ENCODE data around the gene CFB. TPM values are rescaled to one million over a fixed set of nuclear protein-coding genes. Genes with fewer than 3 reads are reported as not detected.
"Not testable (repeated sequence)": the region's sequence is repeated elsewhere in the genome, so short reads cannot be mapped to it uniquely, and the experiment has no call there.

Gene CFB
- total and polyA plus RNA-seq, 5 donors from 2014 or later, result 0.64 to 1.9 (median 1.5) TPM

DNA sequence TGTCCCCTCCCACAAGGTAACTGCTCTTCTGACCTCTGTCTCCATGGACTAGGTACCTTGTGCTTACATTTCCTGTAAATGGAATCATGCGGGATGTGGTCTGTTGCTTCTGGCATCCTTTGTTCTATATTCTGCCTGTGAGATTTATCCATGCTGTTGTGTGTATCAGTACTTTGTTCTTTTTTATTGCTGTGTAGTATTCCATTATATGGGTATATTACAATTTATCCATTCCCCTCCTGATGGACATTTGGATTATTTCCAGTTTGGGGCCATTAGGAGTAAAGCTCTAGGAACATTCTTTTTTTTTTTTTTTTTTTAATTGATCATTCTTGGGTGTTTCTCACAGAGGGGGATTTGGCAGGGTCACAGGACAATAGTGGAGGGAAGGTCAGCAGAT, 14.9 kb upstream of the CFB start:
- Histone ChIP-seq H3K4me1 (ENCODE audit: control insufficient read depth, insufficient read depth, low read length, poor library complexity, severe bottlenecking) (no peaks in the 10 kb centered on the region), H3K4me3 (ENCODE audit: low read depth, low read length) (no peak overlapping the region), H3K36me3 (ENCODE audit: control insufficient read depth, insufficient read depth, low read length) (no peaks in the 10 kb centered on the region), H3K27ac (ENCODE audit: insufficient read depth, low read length, poor library complexity, severe bottlenecking) (no peak overlapping the region), H3K27me3 (ENCODE audit: control insufficient read depth, insufficient read depth, low read length) (no peaks in the 10 kb centered on the region), H3K9me3 (ENCODE audit: control insufficient read depth in 2 of 2, low read length in 2 of 2) (no peaks in the 10 kb centered on the region)
- Mint-ChIP-seq H3K4me1 (peaks cover 0 to 2% (median 0%) of the 10 kb centered on the region in 4 donors), H3K4me3 (no peak overlapping the region), H3K27ac (no peak overlapping the region), H3K27me3 (peaks cover 4% of the 10 kb centered on the region), H3K36me3 (no peaks in the 10 kb centered on the region), H3K9me3 (no peaks in the 10 kb centered on the region)
- DNase-seq (no peak), ATAC-seq (ENCODE audit: low read depth in 2 of 2) (no peak)

DNA sequence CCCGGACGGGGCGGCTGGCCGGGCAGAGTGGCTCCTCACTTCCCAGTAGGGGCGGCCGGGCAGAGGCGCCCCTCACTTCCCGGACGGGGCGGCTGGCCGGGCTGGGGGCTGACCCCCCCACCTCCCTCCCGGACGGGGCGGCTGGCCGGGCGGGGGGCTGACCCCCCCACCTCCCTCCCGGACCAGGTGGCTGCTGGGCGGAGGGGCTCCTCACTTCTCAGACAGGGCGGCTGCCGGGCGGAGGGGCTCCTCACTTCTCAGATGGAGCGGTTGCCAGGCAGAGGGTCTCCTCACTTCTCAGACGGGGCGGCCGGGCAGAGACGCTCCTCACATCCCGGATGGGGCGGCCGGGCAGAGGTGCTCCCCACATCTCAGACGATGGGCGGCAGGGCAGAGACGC, 13.8 kb upstream of the CFB start:
- ATAC-seq (ENCODE audit: low read depth in 2 of 2); H3K4me1 ChIP-seq (ENCODE audit: control insufficient read depth, insufficient read depth, low read length, poor library complexity, severe bottlenecking); H3K36me3 Mint-ChIP-seq; H3K27me3 ChIP-seq (ENCODE audit: control insufficient read depth, insufficient read depth, low read length); H3K27ac ChIP-seq (ENCODE audit: insufficient read depth, low read length, poor library complexity, severe bottlenecking); H3K4me3 Mint-ChIP-seq; H3K36me3 ChIP-seq (ENCODE audit: control insufficient read depth, insufficient read depth, low read length); H3K4me3 ChIP-seq (ENCODE audit: low read depth, low read length); H3K27me3 Mint-ChIP-seq; DNase-seq; H3K27ac Mint-ChIP-seq; H3K4me1 Mint-ChIP-seq; H3K9me3 ChIP-seq (ENCODE audit: control insufficient read depth in 2 of 2, low read length in 2 of 2); H3K9me3 Mint-ChIP-seq: not testable (repeated sequence)

DNA sequence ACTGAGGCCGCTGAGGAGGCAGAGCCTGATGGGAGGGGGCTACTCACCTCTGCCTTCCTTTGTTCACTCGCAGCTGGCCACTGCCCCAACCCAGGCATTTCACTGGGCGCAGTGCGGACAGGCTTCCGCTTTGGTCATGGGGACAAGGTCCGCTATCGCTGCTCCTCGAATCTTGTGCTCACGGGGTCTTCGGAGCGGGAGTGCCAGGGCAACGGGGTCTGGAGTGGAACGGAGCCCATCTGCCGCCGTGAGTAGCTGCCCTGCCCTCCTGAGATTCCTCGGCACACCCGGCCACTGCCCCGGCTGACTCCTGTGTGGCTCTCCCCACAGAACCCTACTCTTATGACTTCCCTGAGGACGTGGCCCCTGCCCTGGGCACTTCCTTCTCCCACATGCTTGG, 12.4 kb upstream of the CFB start:
- Histone ChIP-seq H3K4me3 (ENCODE audit: low read depth, low read length) (no peak overlapping the region), H3K27ac (ENCODE audit: insufficient read depth, low read length, poor library complexity, severe bottlenecking) (no peak overlapping the region), H3K4me1 (ENCODE audit: control insufficient read depth, insufficient read depth, low read length, poor library complexity, severe bottlenecking) (no peaks in the 10 kb centered on the region), H3K27me3 (ENCODE audit: control insufficient read depth, insufficient read depth, low read length) (no peaks in the 10 kb centered on the region), H3K9me3 (ENCODE audit: control insufficient read depth in 2 of 2, low read length in 2 of 2) (no peaks in the 10 kb centered on the region), H3K36me3 (ENCODE audit: control insufficient read depth, insufficient read depth, low read length) (no peaks in the 10 kb centered on the region)
- DNase-seq (no peak), ATAC-seq (ENCODE audit: low read depth in 2 of 2) (no peak)
- Mint-ChIP-seq H3K4me3 (no peak overlapping the region), H3K9me3 (no peaks in the 10 kb centered on the region), H3K27me3 (peaks cover 8% of the 10 kb centered on the region), H3K27ac (no peak overlapping the region), H3K36me3 (no peaks in the 10 kb centered on the region), H3K4me1 (peaks cover 0 to 2% (median 0%) of the 10 kb centered on the region in 4 donors)

DNA sequence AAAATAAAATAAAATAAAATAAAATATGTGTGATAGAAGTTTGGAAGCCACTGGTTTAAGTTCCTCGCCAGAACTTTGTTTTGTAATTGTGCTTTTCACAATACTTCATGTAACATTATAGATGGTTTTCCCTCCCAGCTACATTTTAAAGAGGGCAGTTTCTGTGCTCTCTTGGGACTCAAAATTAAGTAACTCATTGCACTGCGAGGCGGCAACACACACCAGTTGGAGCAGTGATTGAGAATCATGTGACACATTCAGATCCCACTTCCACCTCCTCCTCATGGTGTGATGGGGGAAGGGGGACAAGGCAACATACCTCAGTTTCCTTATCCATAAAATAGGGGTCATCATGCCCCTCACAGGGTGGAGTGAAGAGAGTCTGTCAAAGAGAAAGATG, 10.9 kb upstream of the CFB start:
- H3K4me1 Mint-ChIP-seq, result peaks cover 0 to 2% (median 0%) of the 10 kb centered on the region in 4 donors
- H3K36me3 Mint-ChIP-seq, result no peaks in the 10 kb centered on the region
- peaks cover 12% of the 10 kb centered on the region for H3K27me3 Mint-ChIP-seq
- ATAC-seq (ENCODE audit: low read depth in 2 of 2) (no peak), DNase-seq (no peak)
- H3K9me3 Mint-ChIP-seq, result no peaks in the 10 kb centered on the region
- Histone ChIP-seq H3K4me1 (ENCODE audit: control insufficient read depth, insufficient read depth, low read length, poor library complexity, severe bottlenecking) (no peaks in the 10 kb centered on the region), H3K36me3 (ENCODE audit: control insufficient read depth, insufficient read depth, low read length) (no peaks in the 10 kb centered on the region), H3K27ac (ENCODE audit: insufficient read depth, low read length, poor library complexity, severe bottlenecking) (no peak overlapping the region), H3K9me3 (ENCODE audit: control insufficient read depth in 2 of 2, low read length in 2 of 2) (no peaks in the 10 kb centered on the region), H3K27me3 (ENCODE audit: control insufficient read depth, insufficient read depth, low read length) (no peaks in the 10 kb centered on the region), H3K4me3 (ENCODE audit: low read depth, low read length) (no peak overlapping the region)
- no peak overlapping the region for H3K4me3 Mint-ChIP-seq
- H3K27ac Mint-ChIP-seq, result no peak overlapping the region

DNA sequence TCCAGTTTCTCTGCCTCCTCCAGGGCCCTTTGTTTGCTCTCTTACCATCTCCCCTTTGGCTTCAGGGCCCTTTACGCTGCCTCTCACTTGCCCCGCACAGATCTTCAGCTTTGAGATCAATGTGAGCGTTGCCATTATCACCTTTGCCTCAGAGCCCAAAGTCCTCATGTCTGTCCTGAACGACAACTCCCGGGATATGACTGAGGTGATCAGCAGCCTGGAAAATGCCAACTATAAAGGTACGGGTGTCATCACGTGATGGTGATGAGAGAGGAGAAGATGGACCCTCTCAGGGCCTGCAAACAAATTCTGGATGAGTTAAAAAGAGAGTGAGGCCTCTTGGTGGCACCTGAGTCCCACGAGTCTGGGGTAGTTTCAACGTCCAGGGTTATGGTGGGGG, 10.1 kb upstream of the CFB start:
- Mint-ChIP-seq H3K4me3 (no peak overlapping the region), H3K4me1 (peaks cover 0 to 2% (median 0%) of the 10 kb centered on the region in 4 donors), H3K27me3 (peaks cover 16% of the 10 kb centered on the region), H3K27ac (peak overlapping the region in 1 of 3 donors; percentile 36), H3K36me3 (no peaks in the 10 kb centered on the region), H3K9me3 (no peaks in the 10 kb centered on the region)
- Histone ChIP-seq H3K4me1 (ENCODE audit: control insufficient read depth, insufficient read depth, low read length, poor library complexity, severe bottlenecking) (no peaks in the 10 kb centered on the region), H3K4me3 (ENCODE audit: low read depth, low read length) (no peak overlapping the region), H3K27ac (ENCODE audit: insufficient read depth, low read length, poor library complexity, severe bottlenecking) (no peak overlapping the region), H3K36me3 (ENCODE audit: control insufficient read depth, insufficient read depth, low read length) (no peaks in the 10 kb centered on the region), H3K27me3 (ENCODE audit: control insufficient read depth, insufficient read depth, low read length) (no peaks in the 10 kb centered on the region), H3K9me3 (ENCODE audit: control insufficient read depth in 2 of 2, low read length in 2 of 2) (no peaks in the 10 kb centered on the region)
- DNase-seq (no peak), ATAC-seq (ENCODE audit: low read depth in 2 of 2) (no peak)

DNA sequence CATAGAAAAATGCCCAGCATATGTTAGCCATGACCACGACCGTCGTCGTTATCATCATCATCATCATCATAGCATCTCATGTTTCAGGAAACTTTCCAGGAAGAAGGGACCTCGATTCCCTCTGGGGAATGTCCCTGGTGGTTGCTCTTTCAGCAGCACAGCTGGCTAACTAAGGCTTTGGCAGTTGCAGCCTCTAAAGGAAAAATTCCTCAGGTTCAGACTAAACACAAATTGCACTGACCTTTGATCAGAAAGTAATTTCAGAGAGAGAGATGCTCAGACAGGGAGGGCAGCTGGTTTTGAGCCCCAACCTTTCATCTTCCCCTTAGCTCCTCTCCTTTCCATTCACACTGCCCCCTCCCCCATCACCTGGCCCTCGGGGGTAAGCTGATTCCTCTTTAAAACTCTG, 5.6 kb upstream of the CFB start:
- Mint-ChIP-seq H3K9me3 (peaks cover 0 to 2% (median 0%) of the 10 kb centered on the region in 7 donors), H3K27ac (peak overlapping the region in 1 of 3 donors; percentile 1), H3K4me3 (no peak overlapping the region), H3K27me3 (peaks cover 25% of the 10 kb centered on the region), H3K36me3 (no peaks in the 10 kb centered on the region), H3K4me1 (no peaks in the 10 kb centered on the region)
- Histone ChIP-seq H3K27ac (ENCODE audit: insufficient read depth, low read length, poor library complexity, severe bottlenecking) (no peak overlapping the region), H3K36me3 (ENCODE audit: control insufficient read depth, insufficient read depth, low read length) (no peaks in the 10 kb centered on the region), H3K9me3 (ENCODE audit: control insufficient read depth in 2 of 2, low read length in 2 of 2) (no peaks in the 10 kb centered on the region), H3K27me3 (ENCODE audit: control insufficient read depth, insufficient read depth, low read length) (no peaks in the 10 kb centered on the region), H3K4me3 (ENCODE audit: low read depth, low read length) (no peak overlapping the region), H3K4me1 (ENCODE audit: control insufficient read depth, insufficient read depth, low read length, poor library complexity, severe bottlenecking) (no peaks in the 10 kb centered on the region)
- ATAC-seq (ENCODE audit: low read depth in 2 of 2) (no peak), DNase-seq (no peak)

DNA sequence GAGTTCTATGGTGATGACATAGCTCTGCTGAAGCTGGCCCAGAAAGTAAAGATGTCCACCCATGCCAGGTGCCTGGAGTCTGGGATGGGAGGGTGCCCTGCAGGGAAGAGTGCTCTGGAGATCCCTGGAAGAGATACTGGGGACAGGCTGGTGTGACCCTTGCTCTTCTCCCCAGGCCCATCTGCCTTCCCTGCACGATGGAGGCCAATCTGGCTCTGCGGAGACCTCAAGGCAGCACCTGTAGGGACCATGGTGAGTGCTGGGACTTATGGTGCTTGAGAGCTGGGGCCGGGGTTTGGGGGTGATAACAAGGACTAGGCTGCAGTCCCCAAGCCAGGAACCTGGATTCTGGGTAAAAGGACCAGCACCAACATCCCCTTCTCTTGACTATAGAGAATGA, 2.2 kb upstream of the CFB start:
- Mint-ChIP-seq H3K9me3 (peaks cover 0 to 4% (median 0%) of the 10 kb centered on the region in 7 donors), H3K36me3 (no peaks in the 10 kb centered on the region), H3K27ac (no peak overlapping the region), H3K4me1 (no peaks in the 10 kb centered on the region), H3K4me3 (no peak overlapping the region), H3K27me3 (peaks cover 29% of the 10 kb centered on the region)
- no peak for DNase-seq
- no peak overlapping the region for H3K27ac ChIP-seq (ENCODE audit: insufficient read depth, low read length, poor library complexity, severe bottlenecking)
- ATAC-seq (ENCODE audit: low read depth in 2 of 2), result no peak
- H3K4me1 ChIP-seq (ENCODE audit: control insufficient read depth, insufficient read depth, low read length, poor library complexity, severe bottlenecking), result no peaks in the 10 kb centered on the region
- no peaks in the 10 kb centered on the region for H3K27me3 ChIP-seq (ENCODE audit: control insufficient read depth, insufficient read depth, low read length)
- no peak overlapping the region for H3K4me3 ChIP-seq (ENCODE audit: low read depth, low read length)
- no peaks in the 10 kb centered on the region for H3K36me3 ChIP-seq (ENCODE audit: control insufficient read depth, insufficient read depth, low read length)
- no peaks in the 10 kb centered on the region for H3K9me3 ChIP-seq (ENCODE audit: control insufficient read depth in 2 of 2, low read length in 2 of 2)

DNA sequence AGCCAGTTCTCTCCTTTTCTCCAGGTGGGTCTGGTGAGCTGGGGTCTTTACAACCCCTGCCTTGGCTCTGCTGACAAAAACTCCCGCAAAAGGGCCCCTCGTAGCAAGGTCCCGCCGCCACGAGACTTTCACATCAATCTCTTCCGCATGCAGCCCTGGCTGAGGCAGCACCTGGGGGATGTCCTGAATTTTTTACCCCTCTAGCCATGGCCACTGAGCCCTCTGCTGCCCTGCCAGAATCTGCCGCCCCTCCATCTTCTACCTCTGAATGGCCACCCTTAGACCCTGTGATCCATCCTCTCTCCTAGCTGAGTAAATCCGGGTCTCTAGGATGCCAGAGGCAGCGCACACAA, 765 bp upstream of the CFB start:
- no peak overlapping the region for H3K27ac ChIP-seq (ENCODE audit: insufficient read depth, low read length, poor library complexity, severe bottlenecking)
- H3K27me3 ChIP-seq (ENCODE audit: control insufficient read depth, insufficient read depth, low read length), result no peaks in the 10 kb centered on the region

More for the DNA sequence above, 765 bp upstream of the CFB start:
- ATAC-seq (ENCODE audit: low read depth in 2 of 2) (no peak), DNase-seq (no peak)
- Mint-ChIP-seq H3K4me3 (no peak overlapping the region), H3K9me3 (peaks cover 0 to 4% (median 0%) of the 10 kb centered on the region in 7 donors), H3K36me3 (no peaks in the 10 kb centered on the region), H3K4me1 (no peaks in the 10 kb centered on the region), H3K27me3 (peaks cover 25% of the 10 kb centered on the region), H3K27ac (no peak overlapping the region)
- H3K4me3 ChIP-seq (ENCODE audit: low read depth, low read length), result no peak overlapping the region
- no peaks in the 10 kb centered on the region for H3K9me3 ChIP-seq (ENCODE audit: control insufficient read depth in 2 of 2, low read length in 2 of 2)
- H3K36me3 ChIP-seq (ENCODE audit: control insufficient read depth, insufficient read depth, low read length), result no peaks in the 10 kb centered on the region
- H3K4me1 ChIP-seq (ENCODE audit: control insufficient read depth, insufficient read depth, low read length, poor library complexity, severe bottlenecking), result no peaks in the 10 kb centered on the region

Measured in CD4-positive, CD25-positive, alpha-beta regulatory T cell (primary cell).